GM21786 (cell line): ENCODE results near the gene XYLT1.

ENCODE experiments used
- ATAC-seq: cut with Tn5 transposase; IDR thresholded peaks from one replicate; pipeline ENCODE4 v1.9.1; 2021; ENCODE audit not compliant: unreplicated experiment

XYLT1 gene

GRCh38 chr16:17212606-17213005 lies 258.2 kb downstream of the XYLT1 start:
- no peak for ATAC-seq

GRCh38 chr16:17211797-17212196 lies 259.0 kb downstream of the XYLT1 start:
- ATAC-seq: no peak

GRCh38 chr16:17206712-17207111 lies 264.0 kb downstream of the XYLT1 start:
- no peak for ATAC-seq

- no peak for ATAC-seq
Measured at GRCh38 chr16:17205279-17206211, 265.2 kb downstream of the XYLT1 start.

GRCh38 chr16:17204644-17205043 lies 266.1 kb downstream of the XYLT1 start:
- ATAC-seq: no peak

- ATAC-seq: no peak
Measured at GRCh38 chr16:17204206-17204605, 266.6 kb downstream of the XYLT1 start.

- no peak for ATAC-seq
Measured at GRCh38 chr16:17203424-17203823, 267.3 kb downstream of the XYLT1 start.

GRCh38 chr16:17199135-17199534 lies 271.6 kb downstream of the XYLT1 start:
- no peak for ATAC-seq

GRCh38 chr16:17196526-17196925 lies 274.2 kb downstream of the XYLT1 start:
- ATAC-seq: no peak

- ATAC-seq: no peak
Measured at GRCh38 chr16:17194190-17194780, 276.5 kb downstream of the XYLT1 start.

GRCh38 chr16:17193566-17194100 lies 277.1 kb downstream of the XYLT1 start:
- ATAC-seq: no peak

GRCh38 chr16:17184026-17184425 lies 286.7 kb downstream of the XYLT1 start:
- ATAC-seq: no peak

GRCh38 chr16:17177959-17178905 lies 292.5 kb downstream of the XYLT1 start:
- no peak for ATAC-seq

- ATAC-seq: no peak
Measured at GRCh38 chr16:17177242-17177958, 293.4 kb downstream of the XYLT1 start.

GRCh38 chr16:17176199-17176598 lies 294.6 kb downstream of the XYLT1 start:
- no peak for ATAC-seq

- ATAC-seq: no peak
Measured at GRCh38 chr16:17173281-17173680, 297.5 kb downstream of the XYLT1 start.

- ATAC-seq: no peak
Measured at GRCh38 chr16:17171250-17172143, 299.3 kb downstream of the XYLT1 start.

GRCh38 chr16:17170435-17170834 lies 300.3 kb downstream of the XYLT1 start:
- ATAC-seq: no peak

GRCh38 chr16:17168181-17168580 lies 302.6 kb downstream of the XYLT1 start:
- ATAC-seq: no peak
